Osteocyte (in vitro differentiated cells): ENCODE results near the gene FLT3. TPM values are rescaled to one million over a fixed set of nuclear protein-coding genes. Genes with fewer than 3 reads are reported as not detected.
"Not testable (repeated sequence)": the region's sequence is repeated elsewhere in the genome, so short reads cannot be mapped to it uniquely, and the experiment has no call there.

Experiments used
- DNase-seq: peaks from one replicate; pipeline ENCODE4 v3.0.0; 2021; ENCODE audit warnings: mixed read lengths; ENCODE audit not compliant: unreplicated experiment; ENCODE audit errors: extremely low spot score
- H3K27ac Mint-ChIP-seq: one replicate; pipeline ENCODE4 v1.8.0; 2021; ENCODE audit warnings: mild to moderate bottlenecking, mixed read lengths; ENCODE audit not compliant: unreplicated experiment
- H3K27me3 Mint-ChIP-seq: one replicate; pipeline ENCODE4 v1.8.0; 2021; ENCODE audit warnings: mixed read lengths; ENCODE audit not compliant: unreplicated experiment
- H3K36me3 Mint-ChIP-seq: one replicate; pipeline ENCODE4 v1.8.0; 2021; ENCODE audit warnings: mixed read lengths; ENCODE audit not compliant: unreplicated experiment
- H3K4me1 Mint-ChIP-seq: one replicate; pipeline ENCODE4 v1.8.0; 2021; ENCODE audit warnings: mixed read lengths; ENCODE audit not compliant: unreplicated experiment
- H3K4me3 Mint-ChIP-seq: one replicate; pipeline ENCODE4 v1.8.0; 2021; ENCODE audit warnings: mild to moderate bottlenecking, moderate library complexity, mixed read lengths; ENCODE audit not compliant: unreplicated experiment
- H3K9me3 Mint-ChIP-seq: one replicate; pipeline ENCODE4 v1.8.0; 2021; ENCODE audit warnings: mixed read lengths; ENCODE audit not compliant: unreplicated experiment
- CTCF ChIP-seq: fragments of 200-600 bp; sonication (generic); IDR thresholded peaks from 2 replicates; pipeline ENCODE4 v1.5.0; 2021; ENCODE audit warnings: antibody characterized with exemption, mild to moderate bottlenecking, moderate library complexity
- total RNA-seq: library from RNA; stranded (reverse); gene quantifications from 2 replicates; pipeline ENCODE4 v1.2.1, GENCODE V29; 2021

Gene FLT3
- total RNA-seq, 1 donor from 2014 or later = not detected

- Mint-ChIP-seq H3K27me3 (peaks cover 40% of the 10 kb centered on the region), H3K9me3 (no peaks in the 10 kb centered on the region), H3K36me3 (no peaks in the 10 kb centered on the region), H3K4me1 (no peaks in the 10 kb centered on the region), H3K4me3 (no peak overlapping the region), H3K27ac (no peak overlapping the region)
- no peak for DNase-seq
- TF ChIP-seq CTCF = no peak
These were observed 11.3 kb downstream of the FLT3 start for GRCh38 chr13:28089065-28089464.

GRCh38 chr13:28077820-28078219, 22.6 kb downstream of the FLT3 start:
- not testable (repeated sequence) for DNase-seq, H3K36me3 Mint-ChIP-seq, H3K4me1 Mint-ChIP-seq

GRCh38 chr13:28077231-28077630, 23.1 kb downstream of the FLT3 start:
- H3K4me3 Mint-ChIP-seq = no peak overlapping the region
- TF ChIP-seq CTCF = no peak
- no peaks in the 10 kb centered on the region for H3K9me3 Mint-ChIP-seq
- H3K36me3 Mint-ChIP-seq = no peaks in the 10 kb centered on the region
- peaks cover 26% of the 10 kb centered on the region for H3K27me3 Mint-ChIP-seq
- DNase-seq = no peak
- H3K27ac Mint-ChIP-seq = no peak overlapping the region
- H3K4me1 Mint-ChIP-seq = no peaks in the 10 kb centered on the region

More at GRCh38 chr13:28077820-28078219, 22.6 kb downstream of the FLT3 start:
- not testable (repeated sequence) for H3K4me3 Mint-ChIP-seq, H3K9me3 Mint-ChIP-seq, H3K27ac Mint-ChIP-seq
- H3K27me3 Mint-ChIP-seq = peaks cover 27% of the 10 kb centered on the region

- Mint-ChIP-seq H3K36me3 (no peaks in the 10 kb centered on the region), H3K4me3 (no peak overlapping the region), H3K27me3 (peaks cover 29% of the 10 kb centered on the region), H3K27ac (no peak overlapping the region), H3K4me1 (no peaks in the 10 kb centered on the region), H3K9me3 (no peaks in the 10 kb centered on the region)
- DNase-seq = no peak
- no peak for TF ChIP-seq CTCF
These were observed 29.0 kb downstream of the FLT3 start for GRCh38 chr13:28071424-28071823.

- no peak for DNase-seq
- Mint-ChIP-seq H3K4me1 (no peaks in the 10 kb centered on the region), H3K27ac (no peak overlapping the region), H3K27me3 (peaks cover 33% of the 10 kb centered on the region), H3K9me3 (no peaks in the 10 kb centered on the region), H3K36me3 (no peaks in the 10 kb centered on the region), H3K4me3 (no peak overlapping the region)
- TF ChIP-seq CTCF = no peak
These were observed 32.9 kb downstream of the FLT3 start for GRCh38 chr13:28067491-28067890.
